Activated CD4-positive, alpha-beta T cell treated with anti-CD3 and anti-CD28 coated beads, Interleukin-2, amount 10 ng/mL, durations not matched to agents 24 days and 14 days (primary cell): Measurements from ENCODE around the gene UQCRQ. TPM values are rescaled to one million over a fixed set of nuclear protein-coding genes. Genes with fewer than 3 reads are reported as not detected.
"Not testable (repeated sequence)": the region's sequence is repeated elsewhere in the genome, so short reads cannot be mapped to it uniquely, and the experiment has no call there.

ENCODE experiments used
- DNase-seq: peaks from one replicate; pipeline ENCODE4 v3.0.0; 2022
- H3K27ac Mint-ChIP-seq: one replicate; pipeline ENCODE4 v1.8.0; 2022; ENCODE audit warnings: mild to moderate bottlenecking, mixed read lengths
- H3K27me3 Mint-ChIP-seq: one replicate; pipeline ENCODE4 v1.8.0; 2022; ENCODE audit warnings: mixed read lengths
- H3K36me3 Mint-ChIP-seq: one replicate; pipeline ENCODE4 v1.8.0; 2022; ENCODE audit warnings: low read depth, mild to moderate bottlenecking, mixed read lengths
- H3K4me1 Mint-ChIP-seq: one replicate; pipeline ENCODE4 v1.8.0; 2021; ENCODE audit warnings: mixed read lengths
- H3K4me3 Mint-ChIP-seq: one replicate; pipeline ENCODE4 v1.8.0; 2022; ENCODE audit warnings: mild to moderate bottlenecking, moderate library complexity, mixed read lengths
- H3K9me3 Mint-ChIP-seq: one replicate; pipeline ENCODE4 v1.8.0; 2021; ENCODE audit warnings: mixed read lengths
- intact Hi-C: fragments of 100-400 bp; cut with micrococcal nuclease; formaldehyde crosslinking; loops from one replicate; pipeline ENCODE4 v1.15.1; 2023
- total RNA-seq: library from RNA; stranded (reverse); gene quantifications from 2 replicates; pipeline ENCODE4 v1.2.3, GENCODE V29; 2022

Gene UQCRQ
- total RNA-seq, 1 donor from 2014 or later, result 464 TPM

- Mint-ChIP-seq H3K36me3 (no peaks in the 10 kb centered on the region), H3K27me3 (peaks cover 5% of the 10 kb centered on the region), H3K4me1 (no peaks in the 10 kb centered on the region), H3K9me3 (no peaks in the 10 kb centered on the region), H3K27ac (no peak overlapping the region), H3K4me3 (no peak overlapping the region)
- DNase-seq, result no peak
- intact Hi-C loops, result no loop called here
Measured at GRCh38 chr5:132839426-132840301, 26.8 kb upstream of the UQCRQ start.

GRCh38 chr5:132840313-132840712 is 26.1 kb upstream of the UQCRQ start:
- H3K9me3 Mint-ChIP-seq, result no peaks in the 10 kb centered on the region
- no peak overlapping the region for H3K4me3 Mint-ChIP-seq
- intact Hi-C loops, result no loop called here
- no peak overlapping the region for H3K27ac Mint-ChIP-seq
- H3K36me3 Mint-ChIP-seq, result no peaks in the 10 kb centered on the region
- H3K27me3 Mint-ChIP-seq, result peaks cover 5% of the 10 kb centered on the region
- DNase-seq, result no peak
- H3K4me1 Mint-ChIP-seq, result no peaks in the 10 kb centered on the region

- Mint-ChIP-seq H3K27ac (no peak overlapping the region), H3K36me3 (no peaks in the 10 kb centered on the region), H3K4me1 (no peaks in the 10 kb centered on the region), H3K27me3 (peaks cover 6% of the 10 kb centered on the region), H3K4me3 (no peak overlapping the region), H3K9me3 (no peaks in the 10 kb centered on the region)
- intact Hi-C loops, result no loop called here
- no peak for DNase-seq
Measured at GRCh38 chr5:132840896-132841295, 25.5 kb upstream of the UQCRQ start.

GRCh38 chr5:132841305-132841704 is 25.1 kb upstream of the UQCRQ start:
- no peak for DNase-seq
- Mint-ChIP-seq H3K9me3 (no peaks in the 10 kb centered on the region), H3K27ac (no peak overlapping the region), H3K36me3 (no peaks in the 10 kb centered on the region), H3K27me3 (peaks cover 6% of the 10 kb centered on the region), H3K4me3 (no peak overlapping the region), H3K4me1 (no peaks in the 10 kb centered on the region)
- intact Hi-C loops, result no loop called here

GRCh38 chr5:132848270-132848669 is 18.2 kb upstream of the UQCRQ start:
- Mint-ChIP-seq H3K36me3 (no peaks in the 10 kb centered on the region), H3K9me3 (no peaks in the 10 kb centered on the region), H3K4me1 (no peaks in the 10 kb centered on the region), H3K27me3 (peaks cover 3% of the 10 kb centered on the region), H3K4me3 (no peak overlapping the region), H3K27ac (no peak overlapping the region)
- DNase-seq, result no peak
- intact Hi-C loops, result no loop called here

- intact Hi-C loops, result no loop called here
- no peaks in the 10 kb centered on the region for H3K36me3 Mint-ChIP-seq
- H3K9me3 Mint-ChIP-seq, result no peaks in the 10 kb centered on the region
- no peak for DNase-seq
- H3K27me3 Mint-ChIP-seq, result peaks cover 3% of the 10 kb centered on the region
- no peak overlapping the region for H3K4me3 Mint-ChIP-seq
- peaks cover 2% of the 10 kb centered on the region for H3K4me1 Mint-ChIP-seq
- no peak overlapping the region for H3K27ac Mint-ChIP-seq
Measured at GRCh38 chr5:132849347-132849746, 17.1 kb upstream of the UQCRQ start.

GRCh38 chr5:132850066-132850465 is 16.4 kb upstream of the UQCRQ start:
- Mint-ChIP-seq H3K27ac (no peak overlapping the region), H3K4me1 (peaks cover 2% of the 10 kb centered on the region), H3K9me3 (no peaks in the 10 kb centered on the region), H3K27me3 (peaks cover 5% of the 10 kb centered on the region), H3K4me3 (no peak overlapping the region), H3K36me3 (no peaks in the 10 kb centered on the region)
- intact Hi-C loops, result no loop called here
- no peak for DNase-seq

GRCh38 chr5:132853323-132853722 is 13.1 kb upstream of the UQCRQ start:
- H3K36me3 Mint-ChIP-seq, result no peaks in the 10 kb centered on the region
- no peak for DNase-seq
- H3K9me3 Mint-ChIP-seq, result peaks cover 3% of the 10 kb centered on the region
- no peak overlapping the region for H3K27ac Mint-ChIP-seq
- intact Hi-C loops, result no loop called here
- peaks cover 2% of the 10 kb centered on the region for H3K4me1 Mint-ChIP-seq
- no peak overlapping the region for H3K4me3 Mint-ChIP-seq
- H3K27me3 Mint-ChIP-seq, result peaks cover 4% of the 10 kb centered on the region

- no peak for DNase-seq
- intact Hi-C loops, result no loop called here
- peaks cover 2% of the 10 kb centered on the region for H3K4me1 Mint-ChIP-seq
- H3K36me3 Mint-ChIP-seq, result no peaks in the 10 kb centered on the region
- H3K9me3 Mint-ChIP-seq, result peaks cover 3% of the 10 kb centered on the region
- peaks cover 5% of the 10 kb centered on the region for H3K27me3 Mint-ChIP-seq
- no peak overlapping the region for H3K4me3 Mint-ChIP-seq
- H3K27ac Mint-ChIP-seq, result no peak overlapping the region
Measured at GRCh38 chr5:132853790-132854189, 12.7 kb upstream of the UQCRQ start.

GRCh38 chr5:132854301-132854700 is 12.1 kb upstream of the UQCRQ start:
- no peaks in the 10 kb centered on the region for H3K36me3 Mint-ChIP-seq
- H3K27ac Mint-ChIP-seq, result no peak overlapping the region
- H3K4me1 Mint-ChIP-seq, result peaks cover 2% of the 10 kb centered on the region
- intact Hi-C loops, result no loop called here
- DNase-seq, result no peak
- H3K27me3 Mint-ChIP-seq, result peaks cover 5% of the 10 kb centered on the region
- H3K9me3 Mint-ChIP-seq, result peaks cover 3% of the 10 kb centered on the region
- no peak overlapping the region for H3K4me3 Mint-ChIP-seq

- DNase-seq, H3K4me3 Mint-ChIP-seq, H3K4me1 Mint-ChIP-seq, H3K27me3 Mint-ChIP-seq, H3K9me3 Mint-ChIP-seq, H3K36me3 Mint-ChIP-seq, H3K27ac Mint-ChIP-seq, intact Hi-C loops: not testable (repeated sequence)
Measured at GRCh38 chr5:132854992-132855391, 11.4 kb upstream of the UQCRQ start.

- peaks cover 3% of the 10 kb centered on the region for H3K9me3 Mint-ChIP-seq
- no peak overlapping the region for H3K27ac Mint-ChIP-seq
- DNase-seq, result no peak
- H3K4me1 Mint-ChIP-seq, result peaks cover 4% of the 10 kb centered on the region
- intact Hi-C loops, result no loop called here
- no peak overlapping the region for H3K4me3 Mint-ChIP-seq
- peaks cover 9% of the 10 kb centered on the region for H3K27me3 Mint-ChIP-seq
- no peaks in the 10 kb centered on the region for H3K36me3 Mint-ChIP-seq
Measured at GRCh38 chr5:132856011-132856410, 10.4 kb upstream of the UQCRQ start.

GRCh38 chr5:132859889-132860437 is 6.5 kb upstream of the UQCRQ start:
- peaks cover 2% of the 10 kb centered on the region for H3K4me1 Mint-ChIP-seq
- H3K27ac Mint-ChIP-seq, result no peak overlapping the region
- intact Hi-C loops, result no loop called here
- no peaks in the 10 kb centered on the region for H3K36me3 Mint-ChIP-seq
- no peak overlapping the region for H3K4me3 Mint-ChIP-seq
- DNase-seq, result no peak
- peaks cover 16% of the 10 kb centered on the region for H3K27me3 Mint-ChIP-seq
- peaks cover 3% of the 10 kb centered on the region for H3K9me3 Mint-ChIP-seq

GRCh38 chr5:132860742-132861141 is 5.7 kb upstream of the UQCRQ start:
- intact Hi-C loops, result no loop called here
- peaks cover 16% of the 10 kb centered on the region for H3K27me3 Mint-ChIP-seq
- H3K4me3 Mint-ChIP-seq, result no peak overlapping the region
- no peak for DNase-seq
- no peaks in the 10 kb centered on the region for H3K36me3 Mint-ChIP-seq
- no peak overlapping the region for H3K27ac Mint-ChIP-seq
- peaks cover 3% of the 10 kb centered on the region for H3K9me3 Mint-ChIP-seq
- H3K4me1 Mint-ChIP-seq, result peaks cover 8% of the 10 kb centered on the region
